Immature natural killer cell (primary cell): ENCODE results near the gene FARP1. TPM values are rescaled to one million over a fixed set of nuclear protein-coding genes. Genes with fewer than 3 reads are reported as not detected.

ENCODE experiments used
- DNase-seq, 3 donors: peaks; one replicate each; pipeline ENCODE4 v3.0.0; 2022; ENCODE audit warnings: mixed read lengths in 1 of 3
- H3K27ac Mint-ChIP-seq, 6 donors: one replicate each; pipeline ENCODE4 v1.8.0; 2020; ENCODE audit warnings: mixed read lengths in 6 of 6, mild to moderate bottlenecking in 5 of 6, inconsistent platforms in 4 of 6, moderate library complexity in 3 of 6
- H3K27me3 Mint-ChIP-seq, 3 donors: one replicate each; pipeline ENCODE4 v1.8.0; 2020 to 2021; ENCODE audit warnings: low read depth in 3 of 3, mild to moderate bottlenecking in 3 of 3, mixed read lengths in 3 of 3, moderate library complexity in 3 of 3, inconsistent platforms in 1 of 3
- H3K36me3 Mint-ChIP-seq, 3 donors: one replicate each; pipeline ENCODE4 v1.8.0; 2020; ENCODE audit warnings: mixed read lengths in 3 of 3, inconsistent platforms in 2 of 3, mild to moderate bottlenecking in 2 of 3
- H3K4me1 Mint-ChIP-seq, 2 donors: one replicate each; pipeline ENCODE4 v1.8.0; 2020; ENCODE audit warnings: inconsistent platforms in 2 of 2, mild to moderate bottlenecking in 2 of 2, mixed read lengths in 2 of 2, moderate library complexity in 1 of 2
- H3K4me3 Mint-ChIP-seq, 5 donors: one replicate each; pipeline ENCODE4 v1.8.0; 2020; ENCODE audit warnings: mild to moderate bottlenecking in 5 of 5, mixed read lengths in 5 of 5, inconsistent platforms in 3 of 5, moderate library complexity in 3 of 5
- H3K9me3 Mint-ChIP-seq, 6 donors: one replicate each; pipeline ENCODE4 v1.8.0; 2020; ENCODE audit warnings: mild to moderate bottlenecking in 6 of 6, mixed read lengths in 6 of 6, inconsistent platforms in 4 of 6, moderate library complexity in 3 of 6
- polyA plus RNA-seq, 3 donors: library from polyadenylated mRNA; unstranded; fragments of 300-500 nt; fragmentation: Illumina TruSeq; gene quantifications; one replicate each; pipeline ENCODE4 v1.2.3, GENCODE V29; 2021

The FARP1 gene
- polyA plus RNA-seq, 3 donors from 2014 or later: 0.09 to 0.72 (median 0.22) TPM

DNA sequence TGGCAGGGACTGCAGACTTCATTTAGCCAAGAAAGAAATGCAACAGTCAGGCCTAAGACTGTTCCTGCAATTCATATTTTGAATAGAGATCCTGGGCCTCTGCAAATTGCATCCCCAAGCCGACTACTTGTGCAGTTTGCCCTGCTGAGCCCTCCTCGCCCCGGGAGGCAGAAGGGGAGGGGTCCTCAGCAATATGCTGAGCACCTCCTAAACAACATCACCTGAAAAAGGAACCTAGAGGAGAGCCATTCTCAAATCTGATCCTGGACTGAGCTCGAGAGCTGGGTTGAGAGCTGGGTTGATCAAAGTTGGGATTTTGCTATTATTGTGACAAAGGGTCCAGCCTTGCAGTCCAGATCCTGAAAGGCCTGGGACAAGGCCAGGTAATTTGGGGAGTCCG is 304.2 kb downstream of the FARP1 start:
- H3K27me3 Mint-ChIP-seq: peaks cover 0 to 10% (median 0%) of the 10 kb centered on the region in 3 donors
- H3K36me3 Mint-ChIP-seq: peaks cover 2 to 20% (median 14%) of the 10 kb centered on the region in 3 donors
- H3K4me1 Mint-ChIP-seq: peaks cover 13 to 21% of the 10 kb centered on the region in 2 donors
- H3K4me3 Mint-ChIP-seq: no peak overlapping the region
- H3K27ac Mint-ChIP-seq: peak overlapping the region in 2 of 6 donors; percentile 26 to 29
- DNase-seq: no peak
- no peaks in the 10 kb centered on the region for H3K9me3 Mint-ChIP-seq

DNA sequence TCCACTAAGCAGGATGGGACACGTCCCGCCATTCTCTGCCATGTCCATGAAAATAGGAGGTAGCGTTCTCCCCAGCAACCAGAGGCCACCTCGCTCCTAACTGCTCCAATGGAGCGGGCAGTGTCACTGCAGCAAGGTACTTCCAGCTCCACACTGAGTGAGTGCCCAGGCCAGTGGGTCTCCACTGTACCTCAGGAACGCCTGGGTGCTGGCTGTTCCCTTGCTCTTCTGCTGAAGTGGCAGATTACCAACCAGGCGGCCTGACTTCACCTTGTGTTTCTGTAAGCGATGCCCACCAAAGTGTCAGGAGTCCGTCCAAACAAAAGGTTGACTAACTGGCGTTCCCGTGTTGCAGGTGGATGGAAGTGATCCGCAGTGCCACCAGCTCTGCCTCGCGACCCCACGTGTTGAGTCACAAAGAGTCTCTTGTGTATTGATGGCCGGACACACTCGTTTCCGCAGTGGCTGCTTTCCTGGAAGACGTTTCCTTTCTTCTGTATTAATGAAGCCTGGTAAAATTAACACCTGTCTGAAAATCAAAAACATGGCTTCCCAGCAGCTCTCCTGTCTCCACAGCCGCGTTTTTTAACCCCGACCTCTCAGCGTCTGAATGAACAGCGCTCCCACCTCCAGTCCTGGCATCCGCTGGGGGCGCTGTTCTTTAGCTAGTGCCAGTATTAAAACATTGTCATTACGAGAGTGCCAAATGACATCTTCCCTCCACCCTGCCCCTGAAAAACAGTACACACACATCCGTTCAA is 305.2 kb downstream of the FARP1 start:
- Mint-ChIP-seq H3K36me3 (peaks cover 11 to 26% (median 23%) of the 10 kb centered on the region in 3 donors), H3K9me3 (no peaks in the 10 kb centered on the region), H3K4me3 (no peak overlapping the region), H3K27me3 (peaks cover 0 to 10% (median 0%) of the 10 kb centered on the region in 3 donors), H3K27ac (no peak overlapping the region), H3K4me1 (peaks cover 13 to 21% of the 10 kb centered on the region in 2 donors)
- no peak for DNase-seq

GRCh38 chr13:98448642-98448928 is 305.7 kb downstream of the FARP1 start:
- no peak overlapping the region for H3K27ac Mint-ChIP-seq
- H3K36me3 Mint-ChIP-seq: peaks cover 11 to 26% (median 25%) of the 10 kb centered on the region in 3 donors
- peaks cover 0 to 10% (median 0%) of the 10 kb centered on the region in 3 donors for H3K27me3 Mint-ChIP-seq
- DNase-seq: no peak
- peaks cover 13 to 21% of the 10 kb centered on the region in 2 donors for H3K4me1 Mint-ChIP-seq
- H3K4me3 Mint-ChIP-seq: no peak overlapping the region
- H3K9me3 Mint-ChIP-seq: no peaks in the 10 kb centered on the region

DNA sequence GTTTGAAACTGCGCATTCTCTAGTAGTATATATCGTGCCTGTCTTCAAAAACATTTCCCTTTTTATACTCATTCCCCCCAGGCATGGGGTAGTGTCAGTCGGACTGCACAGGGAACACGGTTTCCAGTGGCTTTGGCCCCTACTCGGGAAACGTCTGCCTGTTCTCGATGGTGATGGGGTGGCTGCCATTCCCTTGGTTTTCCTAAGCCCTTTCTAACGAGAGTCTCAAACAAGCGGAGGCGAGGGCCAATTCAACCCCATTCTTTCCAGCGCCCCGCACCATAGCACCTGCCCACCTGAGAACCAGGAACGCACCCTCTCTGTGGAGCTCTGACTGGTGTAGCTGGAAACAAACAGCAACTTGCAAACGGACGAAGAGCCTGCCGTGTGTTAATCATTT is 306.4 kb downstream of the FARP1 start:
- Mint-ChIP-seq H3K27ac (no peak overlapping the region), H3K4me1 (peaks cover 13 to 21% of the 10 kb centered on the region in 2 donors), H3K36me3 (peaks cover 15 to 26% (median 25%) of the 10 kb centered on the region in 3 donors), H3K27me3 (peaks cover 0 to 8% (median 0%) of the 10 kb centered on the region in 3 donors), H3K9me3 (no peaks in the 10 kb centered on the region), H3K4me3 (no peak overlapping the region)
- DNase-seq: no peak

- H3K4me3 Mint-ChIP-seq: no peak overlapping the region
- no peak for DNase-seq
Observed at GRCh38 chr13:98450026-98450425, 307.1 kb downstream of the FARP1 start.

DNA sequence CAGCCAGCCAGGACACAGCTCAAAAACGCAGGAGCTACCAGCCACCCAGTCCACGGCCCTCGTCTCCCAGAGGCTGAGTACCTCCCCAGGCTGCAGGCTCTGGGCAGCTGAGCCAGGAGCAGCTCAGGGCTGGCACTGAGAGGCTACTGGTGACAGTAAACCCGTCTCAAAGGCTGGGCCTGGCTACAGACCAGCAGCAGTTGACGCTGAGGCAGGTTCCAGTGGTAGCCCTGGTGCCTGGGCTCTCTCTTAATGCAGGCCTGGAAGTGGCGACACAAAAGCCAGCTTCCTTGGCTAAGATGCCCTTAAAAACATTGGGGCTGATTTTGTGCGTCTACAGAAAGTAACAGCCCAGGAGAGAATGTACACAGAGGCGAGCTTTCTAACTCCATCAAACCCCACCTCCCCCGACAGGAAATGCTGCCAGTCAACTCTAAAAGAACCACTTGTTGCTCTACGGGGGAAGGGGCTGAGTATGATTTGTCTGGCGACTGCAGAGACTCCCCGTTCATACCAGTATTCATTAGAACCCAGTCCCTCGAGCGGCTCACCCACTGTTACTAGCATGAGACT is 307.7 kb downstream of the FARP1 start:
- H3K36me3 Mint-ChIP-seq: peaks cover 17 to 29% (median 25%) of the 10 kb centered on the region in 3 donors
- no peak overlapping the region for H3K4me3 Mint-ChIP-seq
- peaks cover 0 to 3% (median 2%) of the 10 kb centered on the region in 3 donors for H3K27me3 Mint-ChIP-seq

More at GRCh38 chr13:98450026-98450425, 307.1 kb downstream of the FARP1 start:
- Mint-ChIP-seq H3K9me3 (no peaks in the 10 kb centered on the region), H3K4me1 (peaks cover 12 to 21% of the 10 kb centered on the region in 2 donors), H3K36me3 (peaks cover 17 to 26% (median 25%) of the 10 kb centered on the region in 3 donors), H3K27me3 (peaks cover 0 to 7% (median under 1%) of the 10 kb centered on the region in 3 donors), H3K27ac (no peak overlapping the region)

DNA sequence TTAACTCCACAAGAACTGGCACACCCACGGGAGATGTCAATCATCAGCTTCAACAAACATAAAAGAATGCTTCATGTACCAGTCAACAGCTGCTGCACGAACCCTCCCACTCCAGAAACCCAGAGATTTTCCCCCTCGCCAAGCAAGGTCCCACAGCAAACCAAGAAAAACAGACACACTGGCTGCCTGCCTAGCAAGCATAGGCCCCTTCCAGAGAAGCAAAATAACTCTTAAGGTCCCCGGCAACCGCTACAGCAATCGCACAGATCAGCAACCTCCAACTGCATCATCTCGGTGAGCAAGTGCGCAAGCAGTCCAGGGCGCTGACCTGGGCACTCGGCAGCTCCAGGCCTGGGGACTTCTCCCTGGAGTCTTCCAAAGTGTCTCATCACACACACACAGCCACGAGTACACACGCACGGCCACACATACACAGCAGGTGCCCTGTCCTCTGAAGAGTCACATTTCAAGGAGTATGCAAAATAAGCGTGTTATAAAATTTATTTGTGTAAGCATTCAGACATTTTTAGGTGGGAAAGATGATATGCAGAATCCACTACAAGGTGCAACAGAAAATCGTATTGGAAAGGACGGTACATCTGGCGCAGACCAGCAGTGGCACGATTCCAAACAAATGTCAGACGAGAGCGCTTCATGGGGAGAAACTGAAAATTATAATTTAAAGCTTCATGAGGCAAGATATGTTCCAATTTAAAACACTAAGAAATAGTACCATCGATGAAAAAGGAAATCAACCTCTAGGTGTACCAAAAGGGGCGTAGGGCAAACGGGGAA is 309.0 kb downstream of the FARP1 start:
- H3K27me3 Mint-ChIP-seq: peaks cover 0 to 2% (median 0%) of the 10 kb centered on the region in 3 donors
- peaks cover 5 to 14% of the 10 kb centered on the region in 2 donors for H3K4me1 Mint-ChIP-seq
- H3K9me3 Mint-ChIP-seq: no peaks in the 10 kb centered on the region
- no peak for DNase-seq
- peak overlapping the region in 1 of 6 donors; percentile 17 for H3K27ac Mint-ChIP-seq
- peaks cover 17 to 32% (median 28%) of the 10 kb centered on the region in 3 donors for H3K36me3 Mint-ChIP-seq
- H3K4me3 Mint-ChIP-seq: no peak overlapping the region

More for the DNA sequence above, 307.7 kb downstream of the FARP1 start:
- Mint-ChIP-seq H3K4me1 (peaks cover 6 to 15% of the 10 kb centered on the region in 2 donors), H3K9me3 (no peaks in the 10 kb centered on the region), H3K27ac (peak overlapping the region in 1 of 6 donors; percentile 41)
- DNase-seq: no peak

GRCh38 chr13:98452851-98453843 is 310.3 kb downstream of the FARP1 start:
- Mint-ChIP-seq H3K27me3 (peaks cover 0 to 2% (median 2%) of the 10 kb centered on the region in 3 donors), H3K9me3 (no peaks in the 10 kb centered on the region), H3K27ac (no peak overlapping the region), H3K4me3 (no peak overlapping the region), H3K36me3 (peaks cover 20 to 29% (median 25%) of the 10 kb centered on the region in 3 donors), H3K4me1 (peaks cover 5 to 14% of the 10 kb centered on the region in 2 donors)
- no peak for DNase-seq

DNA sequence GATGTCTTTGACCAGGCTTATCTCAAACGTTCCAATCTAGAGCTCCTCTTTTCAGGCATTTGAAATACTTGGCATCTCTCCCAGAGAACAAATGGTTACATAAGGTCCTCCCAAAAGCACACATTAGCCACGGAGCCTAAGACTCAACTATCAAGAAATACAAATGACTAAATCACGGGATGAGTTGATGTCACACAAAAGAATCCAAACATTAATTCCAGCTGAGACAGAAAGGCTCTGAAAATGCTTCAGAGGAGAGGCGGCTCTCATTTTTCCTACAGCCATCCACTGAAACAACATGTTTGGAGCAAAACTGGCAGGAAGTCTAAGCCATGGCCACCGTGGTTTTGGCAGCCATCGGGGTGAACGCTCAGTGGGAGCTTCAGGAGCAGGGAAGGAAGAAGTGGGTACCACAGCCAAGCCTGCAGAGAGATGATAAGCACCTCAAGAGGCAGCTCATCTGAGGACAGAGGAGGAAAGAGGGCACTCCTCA is 311.5 kb downstream of the FARP1 start:
- H3K9me3 Mint-ChIP-seq: no peaks in the 10 kb centered on the region
- H3K4me3 Mint-ChIP-seq: no peak overlapping the region
- H3K27me3 Mint-ChIP-seq: peaks cover 2% of the 10 kb centered on the region in 3 donors
- H3K27ac Mint-ChIP-seq: peak overlapping the region in 1 of 6 donors; percentile 36
- peaks cover 20 to 32% (median 22%) of the 10 kb centered on the region in 3 donors for H3K36me3 Mint-ChIP-seq
- peaks cover 3 to 14% of the 10 kb centered on the region in 2 donors for H3K4me1 Mint-ChIP-seq
- DNase-seq: no peak

DNA sequence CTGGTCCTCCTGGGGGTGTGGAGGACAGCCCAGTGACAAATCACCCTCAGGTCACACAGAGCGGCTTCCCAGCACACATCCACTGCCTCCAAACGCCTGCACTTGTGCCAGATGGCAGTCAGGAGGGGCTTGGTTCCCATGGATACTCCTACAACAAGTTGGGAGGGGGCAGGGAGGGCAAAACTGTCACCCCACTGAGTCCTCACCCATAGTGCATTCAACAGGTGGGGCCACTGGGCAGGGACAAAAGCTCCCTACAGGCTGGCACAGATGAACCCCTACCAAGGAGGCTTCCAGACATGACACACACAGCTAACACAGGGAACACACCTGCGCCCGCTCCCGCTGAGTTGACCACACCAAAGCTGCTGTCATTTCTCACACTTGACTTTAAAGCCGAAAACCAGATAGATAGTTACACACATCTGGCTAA is 313.5 kb downstream of the FARP1 start:
- Mint-ChIP-seq H3K36me3 (peaks cover 19 to 41% (median 20%) of the 10 kb centered on the region in 3 donors), H3K4me1 (peaks cover under 1 to 7% of the 10 kb centered on the region in 2 donors)

GRCh38 chr13:98457053-98457452 is 314.2 kb downstream of the FARP1 start:
- Mint-ChIP-seq H3K27ac (peak overlapping the region in 2 of 6 donors; percentile 44 to 46), H3K9me3 (no peaks in the 10 kb centered on the region), H3K4me3 (no peak overlapping the region), H3K36me3 (peaks cover 13 to 35% (median 19%) of the 10 kb centered on the region in 3 donors), H3K27me3 (peaks cover 2 to 4% (median 3%) of the 10 kb centered on the region in 3 donors), H3K4me1 (peaks cover 0 to under 1% of the 10 kb centered on the region in 2 donors)
- no peak for DNase-seq

More for the DNA sequence above, 313.5 kb downstream of the FARP1 start:
- Mint-ChIP-seq H3K9me3 (no peaks in the 10 kb centered on the region), H3K27me3 (peaks cover 2 to 3% (median 2%) of the 10 kb centered on the region in 3 donors), H3K27ac (peak overlapping the region in 2 of 6 donors; percentile 34 to 44), H3K4me3 (no peak overlapping the region)
- no peak for DNase-seq

GRCh38 chr13:98458431-98458830 is 315.5 kb downstream of the FARP1 start:
- H3K36me3 Mint-ChIP-seq: peaks cover 10 to 35% (median 14%) of the 10 kb centered on the region in 3 donors

More at GRCh38 chr13:98458431-98458830, 315.5 kb downstream of the FARP1 start:
- H3K27ac Mint-ChIP-seq: peak overlapping the region in 1 of 6 donors; percentile 9
- no peak overlapping the region for H3K4me3 Mint-ChIP-seq
- H3K9me3 Mint-ChIP-seq: no peaks in the 10 kb centered on the region
- no peak for DNase-seq
- peaks cover 0 to 7% of the 10 kb centered on the region in 2 donors for H3K4me1 Mint-ChIP-seq
- peaks cover 5 to 6% (median 5%) of the 10 kb centered on the region in 3 donors for H3K27me3 Mint-ChIP-seq
